Endodermal cell (in vitro differentiated cells): ENCODE data around the gene RAB9A. TPM values are rescaled to one million over a fixed set of nuclear protein-coding genes. Genes with fewer than 3 reads are reported as not detected.
A peak's percentile ranks its signal among the peaks of the same experiment; 100 is the strongest.

Experiments used
- DNase-seq: peaks from one replicate; pipeline ENCODE4 v3.0.0-alpha.2; 2017
- H3K27ac ChIP-seq: 2 replicates; pipeline ENCODE4 v1.5.1; 2013; ENCODE audit warnings: mild to moderate bottlenecking, low read depth, low read length, moderate library complexity
- H3K27me3 ChIP-seq: 2 replicates; pipeline ENCODE4 v1.6.1; 2013; ENCODE audit warnings: mild to moderate bottlenecking, low read length, moderate library complexity; ENCODE audit not compliant: insufficient read depth, control insufficient read depth, poor library complexity, severe bottlenecking
- H3K36me3 ChIP-seq: 2 replicates; pipeline ENCODE4 v1.7.0; 2013; ENCODE audit warnings: mild to moderate bottlenecking, low read length, moderate library complexity; ENCODE audit not compliant: control insufficient read depth, insufficient read depth
- H3K4me1 ChIP-seq: one replicate; pipeline ENCODE4 v1.7.0; 2013; ENCODE audit warnings: low read length; ENCODE audit not compliant: control insufficient read depth, insufficient read depth
- H3K4me3 ChIP-seq: 2 replicates; pipeline ENCODE4 v1.5.1; 2013; ENCODE audit warnings: mild to moderate bottlenecking, low read length, moderate library complexity
- H3K9ac ChIP-seq: 2 replicates; pipeline ENCODE4 v1.6.1; 2013; ENCODE audit warnings: mild to moderate bottlenecking, low read length, moderate library complexity; ENCODE audit not compliant: poor library complexity, severe bottlenecking; ENCODE audit errors: extremely low read depth
- H3K9me3 ChIP-seq: 2 replicates; pipeline ENCODE4 v1.6.1; 2013; ENCODE audit warnings: mild to moderate bottlenecking, low read length, moderate library complexity; ENCODE audit not compliant: control insufficient read depth
- H3K27ac Mint-ChIP-seq: 2 replicates; pipeline ENCODE4 v1.8.0; 2020; ENCODE audit warnings: mixed read lengths
- H3K27me3 Mint-ChIP-seq: 2 replicates; pipeline ENCODE4 v1.8.0; 2021; ENCODE audit warnings: mild to moderate bottlenecking, mixed read lengths; ENCODE audit not compliant: insufficient read depth
- H3K36me3 Mint-ChIP-seq: 2 replicates; pipeline ENCODE4 v1.8.0; 2020; ENCODE audit warnings: low read depth, mixed read lengths
- H3K4me1 Mint-ChIP-seq: 2 replicates; pipeline ENCODE4 v1.8.0; 2020; ENCODE audit warnings: mixed read lengths
- H3K4me3 Mint-ChIP-seq: 2 replicates; pipeline ENCODE4 v1.8.0; 2020; ENCODE audit warnings: mild to moderate bottlenecking, moderate library complexity, mixed read lengths
- H3K9me3 Mint-ChIP-seq: 2 replicates; pipeline ENCODE4 v1.8.0; 2020; ENCODE audit warnings: mild to moderate bottlenecking, mixed read lengths
- CTCF ChIP-seq: fragments of 200-600 bp; sonication (generic); conservative IDR thresholded peaks from 2 replicates; pipeline ENCODE4 v1.5.0; 2021; ENCODE audit warnings: antibody characterized with exemption, mild to moderate bottlenecking
- WGBS, 2 experiments: methylation state at CpG; one replicate each; pipeline versions ENCODE4 v1.1.5 to v1.1.7; 2013; ENCODE audit warnings: missing lambda C conversion rate in 2 of 2, mixed read lengths in 1 of 2; ENCODE audit not compliant: insufficient coverage in 1 of 2, insufficient read length in 1 of 2; 5-methylcytosine and 5-hydroxymethylcytosine counted together
- total RNA-seq, 2 donors: library from RNA; stranded (reverse); fragmentation: NEBNext Ultra II Directional in 1 of 2; extraction: Animal tissue kit (Norgen Biotek cat#: 25700) in 1 of 2; gene quantifications; 2 replicates in 1 of 2; 3 replicates in 1 of 2; pipeline ENCODE4 v1.2.1, GENCODE V29; 2021

RAB9A gene
- total RNA-seq, 2 donors from 2014 or later: 22.3 to 28.0 TPM

GRCh38 chrX:13650318-13650717 is 38.6 kb upstream of the RAB9A start:
- TF ChIP-seq CTCF: no peak
- H3K4me3 Mint-ChIP-seq: no peak overlapping the region
- no peak overlapping the region for H3K4me3 ChIP-seq
- 83 to 100% methylated on average over 1 of the region's 1 CpG for WGBS, 2 experiments
- no peaks in the 10 kb centered on the region for H3K36me3 ChIP-seq
- H3K9me3 ChIP-seq: no peaks in the 10 kb centered on the region
- no peak overlapping the region for H3K27ac Mint-ChIP-seq
- DNase-seq: no peak
- H3K4me1 Mint-ChIP-seq: no peaks in the 10 kb centered on the region
- no peaks in the 10 kb centered on the region for H3K27me3 Mint-ChIP-seq
- no peak overlapping the region for H3K27ac ChIP-seq
- no peaks in the 10 kb centered on the region for H3K27me3 ChIP-seq
- no peaks in the 10 kb centered on the region for H3K36me3 Mint-ChIP-seq
- peaks cover 40% of the 10 kb centered on the region for H3K9me3 Mint-ChIP-seq
- H3K9ac ChIP-seq: no peak overlapping the region
- no peaks in the 10 kb centered on the region for H3K4me1 ChIP-seq

GRCh38 chrX:13651150-13651549 is 37.8 kb upstream of the RAB9A start:
- no peak overlapping the region for H3K4me3 ChIP-seq
- no peaks in the 10 kb centered on the region for H3K4me1 ChIP-seq
- TF ChIP-seq CTCF: no peak
- no peak overlapping the region for H3K9ac ChIP-seq
- H3K9me3 Mint-ChIP-seq: peaks cover 42% of the 10 kb centered on the region
- no peaks in the 10 kb centered on the region for H3K4me1 Mint-ChIP-seq
- no peak overlapping the region for H3K27ac Mint-ChIP-seq
- H3K27me3 ChIP-seq: no peaks in the 10 kb centered on the region
- 82 to 92% methylated on average over 2 to 3 of the region's 3 CpGs for WGBS, 2 experiments
- no peak overlapping the region for H3K4me3 Mint-ChIP-seq
- no peaks in the 10 kb centered on the region for H3K36me3 Mint-ChIP-seq
- H3K27ac ChIP-seq: no peak overlapping the region
- H3K27me3 Mint-ChIP-seq: no peaks in the 10 kb centered on the region
- no peak for DNase-seq
- no peaks in the 10 kb centered on the region for H3K36me3 ChIP-seq
- no peaks in the 10 kb centered on the region for H3K9me3 ChIP-seq

- H3K9me3 ChIP-seq: no peaks in the 10 kb centered on the region
- Mint-ChIP-seq H3K4me3 (peak overlapping the region; percentile 75), H3K27ac (no peak overlapping the region), H3K9me3 (peaks cover 38% of the 10 kb centered on the region), H3K27me3 (no peaks in the 10 kb centered on the region), H3K36me3 (no peaks in the 10 kb centered on the region), H3K4me1 (no peaks in the 10 kb centered on the region)
- no peak for TF ChIP-seq CTCF
- 93% methylated on average over 7 of the region's 7 CpGs; no CpG with 5 or more reads in 1 of the 2 experiments for WGBS, 2 experiments
- no peak for DNase-seq
- H3K4me3 ChIP-seq: peak overlapping the region; percentile 89
- H3K27ac ChIP-seq: no peak overlapping the region
- H3K27me3 ChIP-seq: no peaks in the 10 kb centered on the region
- H3K36me3 ChIP-seq: no peaks in the 10 kb centered on the region
- no peaks in the 10 kb centered on the region for H3K4me1 ChIP-seq
- no peak overlapping the region for H3K9ac ChIP-seq
These were observed 36.6 kb upstream of the RAB9A start for GRCh38 chrX:13652287-13652793.
